Measurements from ENCODE around the gene NVL.

NVL gene

GRCh38 chr1:224339442-224340033, 9.6 kb upstream of the NVL start:
- intact Hi-C loops (cut with DNase I; ENCODE audit: low total_unique reads), result no loop called here
- Histone ChIP-seq H3K27me3 (peaks cover 0 to 11% of the 10 kb centered on the region in 2 donors), H3K9me3 (peaks cover 5 to 16% (median 13%) of the 10 kb centered on the region in 3 donors), H3K4me3 (no peak overlapping the region), H3K4me1 (peaks cover 0 to 6% (median 2%) of the 10 kb centered on the region in 4 donors), H3K36me3 (peaks cover 0 to 3% (median 0%) of the 10 kb centered on the region in 3 donors), H3K27ac (no peak overlapping the region)
- no peak for DNase-seq
- TF ChIP-seq CTCF (IDR thresholded peaks at IDR 0.05), result no peak

GRCh38 chr1:224338150-224338838, 8.3 kb upstream of the NVL start:
- Histone ChIP-seq H3K27ac (no peak overlapping the region), H3K36me3 (no peaks in the 10 kb centered on the region), H3K9me3 (peaks cover 0 to 4% (median under 1%) of the 10 kb centered on the region in 3 donors), H3K27me3 (peaks cover 0 to 11% of the 10 kb centered on the region in 2 donors), H3K4me3 (no peak overlapping the region), H3K4me1 (peaks cover 0 to 6% (median 2%) of the 10 kb centered on the region in 4 donors)
- intact Hi-C loops (cut with DNase I; ENCODE audit: low total_unique reads), result no loop called here
- no peak for TF ChIP-seq CTCF (IDR thresholded peaks at IDR 0.05)
- no peak for DNase-seq

GRCh38 chr1:224333939-224334786, 4.2 kb upstream of the NVL start:
- intact Hi-C loops (cut with DNase I; ENCODE audit: low total_unique reads), result loop anchor here (5.0 kb wide), 1 partner anchor 222 kb away; the partner anchor contains the start of gene FBXO28

GRCh38 chr1:224333309-224333926, 3.4 kb upstream of the NVL start:
- Histone ChIP-seq H3K9me3 (no peaks in the 10 kb centered on the region), H3K36me3 (no peaks in the 10 kb centered on the region), H3K27ac (no peak overlapping the region), H3K4me3 (no peak overlapping the region), H3K4me1 (peaks cover 0 to 18% (median 12%) of the 10 kb centered on the region in 4 donors), H3K27me3 (no peaks in the 10 kb centered on the region)
- intact Hi-C loops (cut with DNase I; ENCODE audit: low total_unique reads), result loop anchor here (5.0 kb wide), 1 partner anchor 221 kb away; the partner anchor contains the start of gene FBXO28
- TF ChIP-seq CTCF (IDR thresholded peaks at IDR 0.05), result peak; percentile 49 to 52
- no peak for DNase-seq

More at GRCh38 chr1:224333939-224334786, 4.2 kb upstream of the NVL start:
- peaks cover 0 to 10% (median 5%) of the 10 kb centered on the region in 4 donors for H3K4me1 ChIP-seq
- H3K36me3 ChIP-seq, result no peaks in the 10 kb centered on the region
- H3K27ac ChIP-seq, result no peak overlapping the region
- no peak for DNase-seq
- no peak overlapping the region for H3K4me3 ChIP-seq
- H3K27me3 ChIP-seq, result no peaks in the 10 kb centered on the region
- no peaks in the 10 kb centered on the region for H3K9me3 ChIP-seq
- no peak for TF ChIP-seq CTCF (IDR thresholded peaks at IDR 0.05)

- TF ChIP-seq CTCF (IDR thresholded peaks at IDR 0.05), result no peak
- Histone ChIP-seq H3K4me3 (no peak overlapping the region), H3K4me1 (peaks cover 0 to 27% (median 18%) of the 10 kb centered on the region in 4 donors), H3K27ac (no peak overlapping the region), H3K27me3 (no peaks in the 10 kb centered on the region), H3K36me3 (no peaks in the 10 kb centered on the region), H3K9me3 (no peaks in the 10 kb centered on the region)
- DNase-seq, result no peak
- intact Hi-C loops (cut with DNase I; ENCODE audit: low total_unique reads), result loop anchor here (5.0 kb wide), 1 partner anchor 220 kb away; the partner anchor contains the start of gene FBXO28
Observed at GRCh38 chr1:224331824-224332223, 1.9 kb upstream of the NVL start.

Data from tibial artery (tissue), 4 donors.